ENCODE results near the gene LACTB.

- TF ChIP-seq CTCF (IDR thresholded peaks at IDR 0.05; ENCODE audit: low read length) (no peak), EZH2 (IDR thresholded peaks at IDR 0.05; ENCODE audit: borderline replicate concordance, low read length) (no peak)
Measured at GRCh38 chr15:63185206-63185605, 63.5 kb downstream of the LACTB start.
